H1 (cell line): ENCODE measurements around the gene CFAP97D1. TPM values are rescaled to one million over a fixed set of nuclear protein-coding genes. Genes with fewer than 3 reads are reported as not detected.

ENCODE experiments used
- CTCF ChIA-PET: fragments of 300-600 bp; sonication (Branson Sonifier 250); formaldehyde crosslinking; loops from one replicate; lab custom pipeline; 2021; ENCODE audit not compliant: partially characterized antibody; lab: Charles Lee
- POLR2A ChIA-PET: fragments of 300-600 bp; sonication (Branson Sonifier 250); formaldehyde crosslinking; loops from one replicate; lab custom pipeline; 2021; ENCODE audit warnings: inconsistent platforms; ENCODE audit not compliant: partially characterized antibody; lab: Charles Lee
- DNase-seq, 2 experiments: peaks; one replicate each; pipeline versions ENCODE4 v3.0.0 to v3.0.0-alpha.2; 2010 to 2022; ENCODE audit warnings: low spot score in 2 of 2, low read depth in 1 of 2, mixed read lengths in 1 of 2
- FAIRE-seq: peaks from 2 replicates; lab custom pipeline; 2011; peaks lifted over from hg19 to GRCh38; lab: Jason Lieb, UNC
- H2AFZ ChIP-seq: 2 replicates; pipeline ENCODE4 v1.8.1; 2012; ENCODE audit warnings: low read length, inconsistent platforms
- H2AK5ac ChIP-seq: 2 replicates; pipeline ENCODE4 v1.6.1; 2013; ENCODE audit warnings: low read depth, low read length
- H2BK120ac ChIP-seq: replicated peaks from 2 replicates; pipeline ENCODE3; 2013; ENCODE audit warnings: low read depth, low read length, inconsistent platforms
- H2BK12ac ChIP-seq: 2 replicates; pipeline ENCODE4 v1.6.1; 2013; ENCODE audit warnings: low read depth, low read length
- H2BK15ac ChIP-seq: 2 replicates; pipeline ENCODE4 v1.6.1; 2013; ENCODE audit warnings: low read length
- H2BK20ac ChIP-seq: 2 replicates; pipeline ENCODE4 v1.6.1; 2013; ENCODE audit warnings: low read length
- H2BK5ac ChIP-seq: 2 replicates; pipeline ENCODE4 v1.6.1; 2013; ENCODE audit warnings: low read depth, low read length
- H3K14ac ChIP-seq: 2 replicates; pipeline ENCODE4 v1.6.1; 2013; ENCODE audit warnings: inconsistent platforms; ENCODE audit not compliant: insufficient read length
- H3K18ac ChIP-seq: 2 replicates; pipeline ENCODE4 v1.6.1; 2013; ENCODE audit warnings: low read length; ENCODE audit errors: extremely low read depth
- H3K23ac ChIP-seq: 2 replicates; pipeline ENCODE4 v1.6.1; 2013; ENCODE audit warnings: inconsistent platforms; ENCODE audit not compliant: insufficient read length
- H3K23me2 ChIP-seq: 2 replicates; pipeline ENCODE4 v1.6.1; 2013; ENCODE audit warnings: low read depth, low read length
- H3K27ac ChIP-seq: 2 replicates; pipeline ENCODE4 v1.6.1; 2011; ENCODE audit warnings: low read depth, low read length, inconsistent platforms
- H3K27me3 ChIP-seq, 4 experiments: replicated peaks in 1 of 4; 1 replicate in 1 of 4; 2 replicates in 3 of 4; pipeline versions ENCODE4 v1.6.1 to v1.8.1; 2011 to 2013; ENCODE audit warnings: low read length in 3 of 4, mild to moderate bottlenecking in 3 of 4, inconsistent platforms in 2 of 4, mixed read lengths in 2 of 4, moderate library complexity in 1 of 4; ENCODE audit not compliant: control insufficient read depth in 3 of 4, insufficient read depth in 3 of 4; ENCODE audit errors: extremely low read depth in 1 of 4
- H3K36me3 ChIP-seq, 4 experiments: 2 replicates each; pipeline versions ENCODE4 v1.6.1 to v1.8.1; 2011 to 2013; ENCODE audit warnings: mild to moderate bottlenecking in 4 of 4, low read length in 3 of 4, moderate library complexity in 2 of 4, control low read depth in 1 of 4, inconsistent platforms in 1 of 4; ENCODE audit not compliant: insufficient read depth in 4 of 4, control insufficient read depth in 2 of 4
- H3K4ac ChIP-seq: replicated peaks from 2 replicates; pipeline ENCODE3; 2013; ENCODE audit warnings: low read length, low read depth, mixed read lengths, inconsistent platforms; ENCODE audit not compliant: insufficient read length
- H3K4me1 ChIP-seq, 4 experiments: replicated peaks in 1 of 4; 1 replicate in 1 of 4; 2 replicates in 3 of 4; pipeline versions ENCODE4 v1.6.1 to v1.8.1; 2011 to 2013; ENCODE audit warnings: low read length in 3 of 4, inconsistent platforms in 2 of 4, mixed read lengths in 1 of 4; ENCODE audit not compliant: insufficient read depth in 4 of 4, control insufficient read depth in 3 of 4
- H3K4me2 ChIP-seq, 2 experiments: 2 replicates each; pipeline versions ENCODE4 v1.6.1 to v1.8.1; 2011 to 2013; ENCODE audit warnings: low read depth in 2 of 2, low read length in 2 of 2, control low read depth in 1 of 2, inconsistent platforms in 1 of 2, mild to moderate bottlenecking in 1 of 2; ENCODE audit not compliant: insufficient read depth in 1 of 2
- H3K4me3 ChIP-seq, 4 experiments: fragments of 200-600, 300-600 bp in 1 of 4; sonication (generic), shearing (Covaris generic), sonication (Bioruptor Twin) in 1 of 4; 2 replicates each; pipeline versions ENCODE4 v1.5.1 to v1.8.1; 2011 to 2016; ENCODE audit warnings: low read length in 4 of 4, low read depth in 3 of 4, control low read depth in 2 of 4, inconsistent platforms in 2 of 4, mild to moderate bottlenecking in 2 of 4, mixed read lengths in 1 of 4, moderate library complexity in 1 of 4; ENCODE audit not compliant: insufficient read depth in 2 of 4; ENCODE audit errors: extremely low read depth in 1 of 4
- H3K56ac ChIP-seq: replicated peaks from 2 replicates; pipeline ENCODE3; 2013; ENCODE audit warnings: low read depth, mild to moderate bottlenecking, mixed read lengths, low read length, inconsistent platforms; ENCODE audit not compliant: insufficient read length
- H3K79me1 ChIP-seq: 2 replicates; pipeline ENCODE4 v1.6.1; 2013; ENCODE audit warnings: low read depth, low read length, control low read depth
- H3K79me2 ChIP-seq, 2 experiments: 2 replicates each; pipeline versions ENCODE4 v1.6.1 to v1.8.1; 2012 to 2013; ENCODE audit warnings: low read length in 2 of 2, mild to moderate bottlenecking in 2 of 2, inconsistent platforms in 1 of 2; ENCODE audit not compliant: insufficient read depth in 2 of 2, control insufficient read depth in 1 of 2
- H3K9ac ChIP-seq, 4 experiments: replicated peaks in 1 of 4; 1 replicate in 1 of 4; 2 replicates in 3 of 4; pipeline versions ENCODE4 v1.6.1 to v1.8.1; 2011 to 2013; ENCODE audit warnings: low read depth in 3 of 4, low read length in 3 of 4, control low read depth in 2 of 4, mild to moderate bottlenecking in 2 of 4, moderate library complexity in 2 of 4, inconsistent platforms in 1 of 4; ENCODE audit errors: extremely low read depth in 1 of 4
- H3K9me3 ChIP-seq, 2 experiments: 2 replicates each; pipeline versions ENCODE4 v1.6.1 to v1.8.1; 2012 to 2013; ENCODE audit warnings: mild to moderate bottlenecking in 2 of 2, moderate library complexity in 2 of 2, control low read depth in 1 of 2, inconsistent platforms in 1 of 2, low read depth in 1 of 2, low read length in 1 of 2, mixed read lengths in 1 of 2; ENCODE audit not compliant: insufficient read depth in 2 of 2
- H4K20me1 ChIP-seq, 2 experiments: replicated peaks in 1 of 2; 2 replicates each; pipeline versions ENCODE3 to v1.8.1; 2011 to 2013; ENCODE audit warnings: inconsistent platforms in 2 of 2, low read length in 2 of 2, mild to moderate bottlenecking in 1 of 2; ENCODE audit not compliant: insufficient read depth in 2 of 2, control insufficient read depth in 1 of 2
- H4K5ac ChIP-seq: 2 replicates; pipeline ENCODE4 v1.6.1; 2013; ENCODE audit warnings: low read length, low read depth, mixed read lengths, inconsistent platforms; ENCODE audit not compliant: insufficient read length
- H4K8ac ChIP-seq: 2 replicates; pipeline ENCODE4 v1.8.0; 2013; ENCODE audit warnings: mild to moderate bottlenecking, moderate library complexity, low read length, inconsistent platforms; ENCODE audit not compliant: insufficient read depth; ENCODE audit errors: extremely low read depth
- H4K91ac ChIP-seq: replicated peaks from 2 replicates; pipeline ENCODE3; 2013; ENCODE audit warnings: low read length, mixed read lengths, inconsistent platforms; ENCODE audit not compliant: insufficient read length
- ATF3 ChIP-seq: IDR thresholded peaks from 2 replicates; pipeline ENCODE4 v1.6.1; 2011; ENCODE audit warnings: low read depth, mild to moderate bottlenecking, low read length; ENCODE audit not compliant: insufficient read depth
- CBX8 ChIP-seq: fragments of 300-800, 300-1000 bp; sonication (generic); IDR thresholded peaks from 2 replicates; pipeline ENCODE4 v1.7.1; 2016; ENCODE audit warnings: low read depth, low read length, borderline replicate concordance
- HDAC2 ChIP-seq, 2 experiments: fragments of 300-600 bp in 1 of 2; sonication (generic) in 1 of 2; IDR thresholded peaks; 2 replicates each; pipeline ENCODE4 v1.6.1; 2011 to 2012; ENCODE audit warnings: low read depth in 2 of 2, low read length in 2 of 2, mild to moderate bottlenecking in 2 of 2, moderate library complexity in 2 of 2, borderline replicate concordance in 1 of 2, inconsistent platforms in 1 of 2
- JUN ChIP-seq: IDR thresholded peaks from 2 replicates; pipeline ENCODE4 v1.6.1; 2011; ENCODE audit warnings: low read depth, mild to moderate bottlenecking, improper control_type of control experiment, low read length
- MAX ChIP-seq: IDR thresholded peaks from 2 replicates; pipeline ENCODE4 v1.6.1; 2012; ENCODE audit warnings: inconsistent platforms
- RNF2 ChIP-seq: fragments of 200-900, 300-1000 bp; sonication (generic); IDR thresholded peaks from 2 replicates; pipeline ENCODE4 v1.7.1; 2016; ENCODE audit warnings: borderline replicate concordance, low read depth, mild to moderate bottlenecking, antibody characterized with exemption, low read length; ENCODE audit not compliant: poor library complexity, severe bottlenecking; ENCODE audit errors: missing control alignments
- SAP30 ChIP-seq: fragments of 300-600 bp; sonication (generic); IDR thresholded peaks from 2 replicates; pipeline ENCODE4 v1.7.1; 2012; ENCODE audit warnings: low read length, moderate library complexity, mild to moderate bottlenecking, inconsistent platforms; ENCODE audit not compliant: insufficient read depth, insufficient replicate concordance
- SIRT6 ChIP-seq: IDR thresholded peaks from one replicate; pipeline ENCODE4 v1.7.1; 2012; ENCODE audit warnings: low read length, inconsistent platforms
- SP2 ChIP-seq: IDR thresholded peaks from 2 replicates; pipeline ENCODE4 v1.6.1; 2012; ENCODE audit warnings: mild to moderate bottlenecking, low read length, inconsistent platforms
- TAF1 ChIP-seq: IDR thresholded peaks from 2 replicates; pipeline ENCODE4 v1.6.1; 2011; ENCODE audit warnings: mild to moderate bottlenecking, low read depth, low read length
- TAF7 ChIP-seq: optimal IDR thresholded peaks from 2 replicates; pipeline ENCODE3; 2011; ENCODE audit warnings: low read depth, mild to moderate bottlenecking, inconsistent platforms, low read length, moderate library complexity, borderline replicate concordance
- TCF12 ChIP-seq: IDR thresholded peaks from 2 replicates; pipeline ENCODE4 v1.6.1; 2011; ENCODE audit warnings: low read depth, mild to moderate bottlenecking, low read length
- ZNF274 ChIP-seq: IDR thresholded peaks from 2 replicates; pipeline ENCODE4 v1.7.0; 2012; ENCODE audit warnings: low read length, borderline replicate concordance; ENCODE audit errors: extremely low read depth
- WGBS, 2 experiments: shearing (Covaris generic) in 1 of 2; methylation state at CpG; one replicate each; pipeline versions ENCODE4 v1.1.6 to v1.1.7; 2013 to 2015; ENCODE audit warnings: low lambda C conversion rate in 2 of 2, mixed read lengths in 2 of 2, inconsistent platforms in 1 of 2, low coverage in 1 of 2, missing lambda C conversion rate in 1 of 2; ENCODE audit not compliant: insufficient replicate concordance in 2 of 2, insufficient coverage in 1 of 2, insufficient read length in 1 of 2; ENCODE audit errors: extremely low coverage in 1 of 2, missing lambda C conversion rate in 1 of 2; 5-methylcytosine and 5-hydroxymethylcytosine counted together
- polyA plus RNA-seq, 7 experiments: library from polyadenylated mRNA; depleted of rRNA in 3 of 7; stranded (reverse) in 5 of 7; unstranded in 2 of 7; fragments of >200 nt in 5 of 7; fragments of 200-250 nt in 2 of 7; gene quantifications; 1 replicate in 5 of 7; 2 replicates in 1 of 7; 4 replicates in 1 of 7; pipeline versions ENCODE4 v1.2.1 to v1.2.3, GENCODE V29; 2011 to 2013; ENCODE audit warnings: missing spikeins in 2 of 7, mixed read lengths in 2 of 7
- total RNA-seq: library from RNA; stranded (reverse); fragmentation: NEBNext Ultra II Directional; extraction: Animal tissue kit (Norgen Biotek cat#: 25700); gene quantifications from 2 replicates; pipeline ENCODE4 v1.2.1, GENCODE V29; 2021

Gene CFAP97D1
- total and polyA plus RNA-seq, 2 of the 8 experiments (the other 6 are each of a cell fraction or from before 2014, with no cell fraction given), result 0.02 to 0.07 TPM

- CTCF ChIA-PET, result interaction anchor here (2.9 kb wide), 1 partner anchor 77 kb away, joined by 13 read pairs; no protein-coding TSS in a partner anchor
- FAIRE-seq, result no peak
- TF ChIP-seq ZNF274, result no peak
- TF ChIP-seq TCF12, result no peak
- TF ChIP-seq ATF3, result no peak
- TF ChIP-seq SAP30, result no peak
- TF ChIP-seq TAF1, result no peak
- no peak for TF ChIP-seq HDAC2 (IDR thresholded peaks at IDR 0.05; ENCODE audit: borderline replicate concordance in 1 of 2, low read depth in 2 of 2, low read length in 2 of 2)
- TF ChIP-seq JUN, result no peak
- no peak for TF ChIP-seq SIRT6
- no peak for TF ChIP-seq TAF7
- no peak for TF ChIP-seq CBX8
- no peak for TF ChIP-seq RNF2
- no peak for TF ChIP-seq MAX
- TF ChIP-seq SP2, result no peak
Observed at GRCh38 chr17:43770957-43771356, 9.3 kb upstream of the CFAP97D1 start.

More at GRCh38 chr17:43770957-43771356, 9.3 kb upstream of the CFAP97D1 start:
- H3K14ac ChIP-seq, result no peak overlapping the region
- peaks cover 3 to 27% (median 16%) of the 10 kb centered on the region in 4 experiments; a peak in 6 of 8 replicates for H3K36me3 ChIP-seq
- H2AK5ac ChIP-seq, result no peak overlapping the region
- H3K79me1 ChIP-seq, result no peaks in the 10 kb centered on the region; the same call in 1 of the 2 replicates
- no peak overlapping the region for H3K9ac ChIP-seq
- no peaks in the 10 kb centered on the region for H3K27me3 ChIP-seq
- no peak overlapping the region for H2BK12ac ChIP-seq
- no peak overlapping the region for H2BK120ac ChIP-seq
- DNase-seq, result no peak
- no peak overlapping the region for H4K91ac ChIP-seq
- no peaks in the 10 kb centered on the region for H3K4me1 ChIP-seq
- H4K8ac ChIP-seq, result no peak overlapping the region
- H3K23ac ChIP-seq, result no peak overlapping the region
- H2BK5ac ChIP-seq, result no peak overlapping the region
- POLR2A ChIA-PET, result no interaction called here
- H3K18ac ChIP-seq, result no peak overlapping the region
- no peak overlapping the region for H2BK20ac ChIP-seq
- no peak overlapping the region for H4K5ac ChIP-seq
- H3K56ac ChIP-seq, result no peak overlapping the region
- H3K27ac ChIP-seq, result no peak overlapping the region
- H2AFZ ChIP-seq, result no peak overlapping the region
- no peaks in the 10 kb centered on the region for H3K9me3 ChIP-seq
- H3K23me2 ChIP-seq, result no peaks in the 10 kb centered on the region
- no peak overlapping the region for H3K4ac ChIP-seq
- H3K4me2 ChIP-seq, result no peak overlapping the region
- H3K79me2 ChIP-seq, result no peaks in the 10 kb centered on the region
- H3K4me3 ChIP-seq, result no peak overlapping the region
- 92 to 100% methylated on average over 1 to 2 of the region's 2 CpGs for WGBS, 2 experiments
- no peak overlapping the region for H2BK15ac ChIP-seq
- peaks cover 0 to 2% of the 10 kb centered on the region in 2 experiments for H4K20me1 ChIP-seq
